Spleen (tissue), 11 donors: ENCODE data around the gene PHPT1. TPM values are rescaled to one million over a fixed set of nuclear protein-coding genes. Genes with fewer than 3 reads are reported as not detected.

Experiments
- DNase-seq: peaks from one replicate; pipeline ENCODE4 v3.0.0-alpha.2; 2020
- H3K27ac ChIP-seq, 8 donors: fragments of 200-600 bp; sonication (generic) in 7 of 8; 1 replicate in 4 of 8; 2 replicates in 4 of 8; pipeline versions ENCODE4 v1.5.0 to v1.8.0; 2016 to 2021; ENCODE audit warnings: inconsistent platforms in 4 of 8, mild to moderate bottlenecking in 4 of 8, moderate library complexity in 1 of 8
- H3K27me3 ChIP-seq, 7 donors: fragments of 200-600 bp; sonication (generic) in 6 of 7; replicated peaks in 1 of 7; 1 replicate in 4 of 7; 2 replicates in 3 of 7; pipeline versions ENCODE4 v1.5.0 to v1.8.0; 2016 to 2021; ENCODE audit warnings: inconsistent platforms in 3 of 7, mild to moderate bottlenecking in 1 of 7
- H3K36me3 ChIP-seq, 6 donors: fragments of 200-600 bp; sonication (generic) in 5 of 6; 1 replicate in 4 of 6; 2 replicates in 2 of 6; pipeline versions ENCODE4 v1.5.0 to v1.8.0; 2016 to 2021; ENCODE audit warnings: inconsistent platforms in 2 of 6
- H3K4me1 ChIP-seq, 6 donors: fragments of 200-600 bp; sonication (generic) in 5 of 6; 1 replicate in 3 of 6; 2 replicates in 3 of 6; pipeline versions ENCODE4 v1.5.0 to v1.8.0; 2016 to 2021; ENCODE audit warnings: inconsistent platforms in 3 of 6
- H3K4me3 ChIP-seq, 8 donors: fragments of 200-600 bp; sonication (generic) in 7 of 8; 1 replicate in 4 of 8; 2 replicates in 4 of 8; pipeline versions ENCODE4 v1.5.0 to v1.8.0; 2016 to 2021; ENCODE audit warnings: inconsistent platforms in 4 of 8, mild to moderate bottlenecking in 4 of 8, moderate library complexity in 2 of 8
- H3K9me3 ChIP-seq, 8 donors: fragments of 200-600 bp; sonication (generic) in 7 of 8; 1 replicate in 4 of 8; 2 replicates in 4 of 8; pipeline versions ENCODE4 v1.5.0 to v1.8.0; 2016 to 2021; ENCODE audit warnings: inconsistent platforms in 4 of 8
- POLR2A ChIP-seq, 3 donors: fragments of 450-650 bp; IDR thresholded peaks; one replicate each; pipeline ENCODE4 v1.5.1; 2017; ENCODE audit warnings: antibody characterized with exemption in 3 of 3, mild to moderate bottlenecking in 1 of 3
- POLR2AphosphoS5 ChIP-seq, 3 donors: sonication (generic); formaldehyde crosslinking; IDR thresholded peaks; one replicate each; pipeline ENCODE4 v1.5.1; 2017; ENCODE audit warnings: antibody characterized with exemption in 3 of 3
- WGBS, 5 donors: extraction: QIAGEN DNeasy Blood & Tissue Kit in 3 of 5; methylation state at CpG; one replicate each; pipeline versions ENCODE4 v1.1.5 to v1.1.7; 2013 to 2018; 5-methylcytosine and 5-hydroxymethylcytosine counted together
- intact Hi-C: fragments of 100-400 bp; cut with DNase I; formaldehyde crosslinking; loops from one replicate; pipeline ENCODE4 v1.15.0; 2023; ENCODE audit warnings: low total_unique reads
- polyA plus RNA-seq, 3 donors: library from polyadenylated mRNA; stranded (reverse); fragments of 200-250 nt; gene quantifications; one replicate each; pipeline ENCODE4 v1.2.1, GENCODE V29; 2013
- total RNA-seq, 7 donors: library from RNA; depleted of rRNA in 3 of 7; stranded (reverse); fragments of >200 nt in 3 of 7; fragmentation: NEBNext Ultra II Directional in 4 of 7; extraction: Animal tissue kit (Norgen Biotek cat#: 25700) in 4 of 7; gene quantifications; one replicate each; pipeline versions ENCODE4 v1.1.0 to v1.2.1, GENCODE V29; 2016 to 2021
- TF ChIP-seq, protein P1 (sequence below), 11 experiments: fragments of 200-600 bp in 7 of 11; fragments of 450-650 bp in 4 of 11; sonication (generic) in 4 of 11; IDR thresholded peaks in 8 of 11; conservative IDR thresholded peaks in 3 of 11; 1 replicate in 7 of 11; 2 replicates in 4 of 11; pipeline versions ENCODE4 v1.4.0 to v1.8.0; 2016 to 2021; ENCODE audit warnings: antibody characterized with exemption in 11 of 11, inconsistent platforms in 4 of 11, mild to moderate bottlenecking in 1 of 11
- donor health status: healthy with polysubstance abuse.
- donor health status: DM: no; HTN: no; CAD: no; lungs with moderate emphysema.
- donor health status: DM: no; HTN: no; CAD: no.
- donor health status: Bipolar disorder and iron deficiency.
- donor health status: healthy.
- donor health status: DM: no; HTN: no; CAD: no.
- donor health status: DM: yes; HTN: yes; CAD: no.

PHPT1 gene
- total and polyA plus RNA-seq, 10 donors = 32.3 to 117 (median 65.8) TPM

GRCh38 chr9:136851941-136852663, 2.9 kb downstream of the PHPT1 start, which contains the start of gene MAMDC4:
TSS of gene MAMDC4 (plus strand) at chr9:136852346. CDS start at chr9:136852417, 71 bp downstream.
- 73 to 87% (median 77%) methylated on average over 8 to 23 of the region's 23 CpGs for WGBS, 5 donors
- intact Hi-C loops = no loop called here
- H3K9me3 ChIP-seq = no peaks in the 10 kb centered on the region
- peaks cover 0 to 23% (median 8%) of the 10 kb centered on the region in 6 donors for H3K36me3 ChIP-seq
- H3K4me1 ChIP-seq = peaks cover 20 to 86% (median 61%) of the 10 kb centered on the region in 6 donors
- peaks cover 0 to 16% (median 12%) of the 10 kb centered on the region in 7 donors for H3K27me3 ChIP-seq
- DNase-seq = no peak
- TF ChIP-seq POLR2AphosphoS5 (IDR thresholded peaks at IDR 0.05) = peak in 2 of 3 donors; percentile 22 to 55
- TF ChIP-seq, protein P1, sequence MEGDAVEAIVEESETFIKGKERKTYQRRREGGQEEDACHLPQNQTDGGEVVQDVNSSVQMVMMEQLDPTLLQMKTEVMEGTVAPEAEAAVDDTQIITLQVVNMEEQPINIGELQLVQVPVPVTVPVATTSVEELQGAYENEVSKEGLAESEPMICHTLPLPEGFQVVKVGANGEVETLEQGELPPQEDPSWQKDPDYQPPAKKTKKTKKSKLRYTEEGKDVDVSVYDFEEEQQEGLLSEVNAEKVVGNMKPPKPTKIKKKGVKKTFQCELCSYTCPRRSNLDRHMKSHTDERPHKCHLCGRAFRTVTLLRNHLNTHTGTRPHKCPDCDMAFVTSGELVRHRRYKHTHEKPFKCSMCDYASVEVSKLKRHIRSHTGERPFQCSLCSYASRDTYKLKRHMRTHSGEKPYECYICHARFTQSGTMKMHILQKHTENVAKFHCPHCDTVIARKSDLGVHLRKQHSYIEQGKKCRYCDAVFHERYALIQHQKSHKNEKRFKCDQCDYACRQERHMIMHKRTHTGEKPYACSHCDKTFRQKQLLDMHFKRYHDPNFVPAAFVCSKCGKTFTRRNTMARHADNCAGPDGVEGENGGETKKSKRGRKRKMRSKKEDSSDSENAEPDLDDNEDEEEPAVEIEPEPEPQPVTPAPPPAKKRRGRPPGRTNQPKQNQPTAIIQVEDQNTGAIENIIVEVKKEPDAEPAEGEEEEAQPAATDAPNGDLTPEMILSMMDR (IDR thresholded peaks at IDR 0.05 in 8 of 11, conservative IDR thresholded peaks at IDR 0.05 in 3 of 11) = no peak
- H3K27ac ChIP-seq = peak within 1 kb of the TSS in 3 of 8 donors; percentile 3 to 77 (median 11)
- H3K4me3 ChIP-seq = no peak within 1 kb of the TSS

DNA sequence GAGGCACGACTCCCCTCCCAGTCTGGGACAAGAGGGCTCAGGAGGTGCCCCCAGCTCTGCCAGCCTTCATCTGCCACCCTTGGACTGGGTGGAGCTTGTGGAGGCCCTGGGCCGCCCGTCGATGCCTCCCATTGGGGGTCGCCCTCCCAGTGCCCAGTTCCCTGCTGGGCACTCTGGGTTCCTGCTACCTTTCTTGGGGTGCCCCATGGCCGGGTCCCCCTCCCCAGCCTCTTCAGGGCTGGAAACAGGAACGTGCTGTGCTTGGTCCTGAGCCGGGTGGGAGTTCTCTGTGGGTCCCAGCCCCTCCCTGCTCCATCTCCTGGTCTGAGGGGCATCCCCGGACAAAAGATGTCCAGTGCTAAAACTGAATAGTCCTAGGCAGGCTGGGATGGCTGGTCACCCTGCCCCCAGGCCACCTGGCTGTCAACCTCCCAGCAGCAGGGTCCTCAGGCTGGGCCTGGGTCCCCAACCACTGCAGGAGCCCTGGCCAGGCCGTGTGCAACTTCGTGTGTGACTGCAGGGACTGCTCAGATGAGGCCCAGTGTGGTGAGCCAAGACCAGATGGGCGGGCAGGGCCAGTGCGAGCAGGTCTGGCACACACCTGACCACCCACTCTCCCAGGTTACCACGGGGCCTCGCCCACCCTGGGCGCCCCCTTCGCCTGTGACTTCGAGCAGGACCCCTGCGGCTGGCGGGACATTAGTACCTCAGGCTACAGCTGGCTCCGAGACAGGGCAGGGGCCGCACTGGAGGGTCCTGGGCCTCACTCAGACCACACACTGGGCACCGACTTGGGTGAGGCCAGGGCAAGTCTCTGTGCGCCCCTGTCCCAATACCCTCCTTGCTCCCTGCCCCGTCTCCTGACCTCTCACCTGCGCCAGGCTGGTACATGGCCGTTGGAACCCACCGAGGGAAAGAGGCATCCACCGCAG, 3.7 kb downstream of the PHPT1 start:
- peak; percentile 75 for DNase-seq
- Histone ChIP-seq H3K27ac (peak overlapping the region in 2 of 8 donors; percentile 67 to 77), H3K9me3 (no peaks in the 10 kb centered on the region), H3K36me3 (peaks cover 0 to 32% (median 8%) of the 10 kb centered on the region in 6 donors), H3K4me3 (no peak overlapping the region), H3K4me1 (peaks cover 15 to 80% (median 53%) of the 10 kb centered on the region in 6 donors), H3K27me3 (peaks cover 0 to 7% (median 4%) of the 10 kb centered on the region in 7 donors)
- peak in 2 of 3 donors; percentile 3 to 54 for TF ChIP-seq POLR2AphosphoS5 (IDR thresholded peaks at IDR 0.05)
- no peak for TF ChIP-seq POLR2A (IDR thresholded peaks at IDR 0.05)
- WGBS, 5 donors = 84 to 91% (median 90%) methylated on average over 16 to 29 of the region's 29 CpGs
- intact Hi-C loops = no loop called here

DNA sequence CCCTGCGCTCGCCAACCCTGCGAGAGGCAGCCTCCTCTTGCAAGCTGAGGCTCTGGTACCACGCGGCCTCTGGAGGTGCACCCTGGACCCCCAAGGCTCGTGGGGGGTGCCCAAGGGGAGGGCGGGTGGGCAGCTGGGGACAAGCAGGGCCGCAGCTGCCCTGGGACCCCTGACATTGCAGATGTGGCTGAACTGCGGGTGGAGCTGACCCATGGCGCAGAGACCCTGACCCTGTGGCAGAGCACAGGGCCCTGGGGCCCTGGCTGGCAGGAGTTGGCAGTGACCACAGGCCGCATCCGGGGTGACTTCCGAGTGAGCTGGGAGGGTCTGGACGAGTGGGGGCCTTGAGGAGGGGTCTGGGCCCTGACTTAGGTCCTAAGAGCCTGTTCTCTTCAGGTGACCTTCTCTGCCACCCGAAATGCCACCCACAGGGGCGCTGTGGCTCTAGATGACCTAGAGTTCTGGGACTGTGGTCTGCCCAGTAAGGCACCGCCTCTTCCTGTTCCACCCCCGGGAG, 4.4 kb downstream of the PHPT1 start:
- H3K9me3 ChIP-seq = no peaks in the 10 kb centered on the region
- WGBS, 5 donors = 60 to 83% (median 76%) methylated on average over 13 to 18 of the region's 18 CpGs
- intact Hi-C loops = no loop called here
- peak overlapping the region in 1 of 8 donors; percentile 36 for H3K4me3 ChIP-seq
- H3K36me3 ChIP-seq = peaks cover 0 to 39% (median 8%) of the 10 kb centered on the region in 6 donors
- peaks cover 10 to 73% (median 45%) of the 10 kb centered on the region in 6 donors for H3K4me1 ChIP-seq
- TF ChIP-seq, protein P1 (IDR thresholded peaks at IDR 0.05 in 8 of 11, conservative IDR thresholded peaks at IDR 0.05 in 3 of 11) = peak in 2 of 11 experiments; percentile 12 to 13
- TF ChIP-seq POLR2A (IDR thresholded peaks at IDR 0.05) (no peak), POLR2AphosphoS5 (IDR thresholded peaks at IDR 0.05) (no peak)
- DNase-seq = peak; percentile 76
- peak overlapping the region in 7 of 8 donors; percentile 11 to 77 (median 67) for H3K27ac ChIP-seq
- H3K27me3 ChIP-seq = peaks cover 0 to under 1% (median 0%) of the 10 kb centered on the region in 7 donors

GRCh38 chr9:136854113-136854841, 5.1 kb downstream of the PHPT1 start:
- Histone ChIP-seq H3K36me3 (peaks cover 0 to 45% (median 8%) of the 10 kb centered on the region in 6 donors), H3K27ac (peak overlapping the region in 7 of 8 donors; percentile 11 to 77 (median 67)), H3K4me1 (peaks cover 10 to 77% (median 47%) of the 10 kb centered on the region in 6 donors), H3K27me3 (no peaks in the 10 kb centered on the region), H3K4me3 (peak overlapping the region in 2 of 8 donors; percentile 18 to 36), H3K9me3 (no peaks in the 10 kb centered on the region)
- DNase-seq = peak; percentile 78
- intact Hi-C loops = no loop called here
- TF ChIP-seq, protein P1 (IDR thresholded peaks at IDR 0.05 in 8 of 11, conservative IDR thresholded peaks at IDR 0.05 in 3 of 11) = peak in 1 of 11 experiments; percentile 2
- TF ChIP-seq POLR2A (IDR thresholded peaks at IDR 0.05) (no peak), POLR2AphosphoS5 (IDR thresholded peaks at IDR 0.05) (peak in 2 of 3 donors; percentile 61 to 65)
- 52 to 72% (median 60%) methylated on average over 12 to 30 of the region's 30 CpGs for WGBS, 5 donors
